ENCODE results near the gene NADSYN1. TPM values are rescaled to one million over a fixed set of nuclear protein-coding genes. Genes with fewer than 3 reads are reported as not detected.

The NADSYN1 gene
- total and polyA plus RNA-seq, 8 donors, result 18.4 to 77.3 (median 29.4) TPM

DNA sequence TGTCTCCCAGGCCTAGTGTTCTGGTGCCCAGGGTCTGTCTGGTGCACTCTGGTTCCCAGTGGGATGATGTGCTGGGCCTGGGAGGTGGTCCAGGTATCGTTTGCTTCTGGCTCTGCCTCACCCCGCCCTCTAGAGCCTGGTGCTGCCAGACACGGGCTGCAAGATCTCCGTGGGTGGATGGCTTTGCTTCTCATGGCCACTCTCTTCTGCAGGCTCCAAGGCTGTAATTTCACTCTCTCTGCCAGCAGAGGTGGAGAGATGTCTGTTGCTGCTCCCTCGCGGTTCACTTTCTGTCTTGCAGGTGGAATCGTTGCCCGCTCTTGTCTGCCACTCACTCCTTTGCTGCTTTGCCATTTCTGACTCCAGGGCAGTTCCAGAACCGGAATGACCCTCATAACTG is 13.4 kb downstream of the NADSYN1 start:
- H3K4me3 ChIP-seq, result no peak overlapping the region
- DNase-seq, result peak in 2 of 6 donors; percentile 12 to 33
- ATAC-seq, result no peak
- intact Hi-C loops (cut with DNase I), result loop anchor here in 1 of 3 donors (10.0 kb wide), 1 partner anchor 58 kb away; the partner anchor contains the start of gene KRTAP5-7
- H3K27ac ChIP-seq, result no peak overlapping the region
- TF ChIP-seq, protein P1, sequence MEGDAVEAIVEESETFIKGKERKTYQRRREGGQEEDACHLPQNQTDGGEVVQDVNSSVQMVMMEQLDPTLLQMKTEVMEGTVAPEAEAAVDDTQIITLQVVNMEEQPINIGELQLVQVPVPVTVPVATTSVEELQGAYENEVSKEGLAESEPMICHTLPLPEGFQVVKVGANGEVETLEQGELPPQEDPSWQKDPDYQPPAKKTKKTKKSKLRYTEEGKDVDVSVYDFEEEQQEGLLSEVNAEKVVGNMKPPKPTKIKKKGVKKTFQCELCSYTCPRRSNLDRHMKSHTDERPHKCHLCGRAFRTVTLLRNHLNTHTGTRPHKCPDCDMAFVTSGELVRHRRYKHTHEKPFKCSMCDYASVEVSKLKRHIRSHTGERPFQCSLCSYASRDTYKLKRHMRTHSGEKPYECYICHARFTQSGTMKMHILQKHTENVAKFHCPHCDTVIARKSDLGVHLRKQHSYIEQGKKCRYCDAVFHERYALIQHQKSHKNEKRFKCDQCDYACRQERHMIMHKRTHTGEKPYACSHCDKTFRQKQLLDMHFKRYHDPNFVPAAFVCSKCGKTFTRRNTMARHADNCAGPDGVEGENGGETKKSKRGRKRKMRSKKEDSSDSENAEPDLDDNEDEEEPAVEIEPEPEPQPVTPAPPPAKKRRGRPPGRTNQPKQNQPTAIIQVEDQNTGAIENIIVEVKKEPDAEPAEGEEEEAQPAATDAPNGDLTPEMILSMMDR (IDR thresholded peaks at IDR 0.05), result no peak
- WGBS, 2 donors, result 86 to 90% methylated on average over 9 of the region's 9 CpGs
- peaks cover 0 to 23% (median 0%) of the 10 kb centered on the region in 3 donors for H3K36me3 ChIP-seq
- H3K27me3 ChIP-seq, result no peaks in the 10 kb centered on the region
- no peaks in the 10 kb centered on the region for H3K9me3 ChIP-seq
- no peak for FAIRE-seq
- H3K4me1 ChIP-seq, result no peaks in the 10 kb centered on the region

DNA sequence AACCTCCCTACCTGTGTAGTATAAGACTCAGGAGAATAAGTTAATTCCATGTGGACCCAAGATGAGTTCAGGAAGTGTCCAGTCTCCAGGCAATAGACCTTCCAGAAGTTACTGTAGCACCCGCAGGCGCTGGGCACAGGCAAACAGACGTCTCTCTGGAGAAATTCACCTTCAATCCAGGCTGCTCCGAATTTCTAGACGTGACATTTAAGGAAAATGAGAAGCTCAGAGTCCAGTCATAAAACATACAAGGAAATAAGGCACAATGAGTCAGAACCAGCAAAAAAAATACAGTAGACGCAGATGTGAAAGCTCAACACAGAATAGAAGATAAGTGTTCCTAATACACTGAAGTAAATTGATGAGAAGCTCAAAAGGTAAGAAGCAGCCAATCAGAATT is 14.2 kb downstream of the NADSYN1 start:
- ATAC-seq, result no peak
- 95 to 97% methylated on average over 6 of the region's 6 CpGs for WGBS, 2 donors

DNA sequence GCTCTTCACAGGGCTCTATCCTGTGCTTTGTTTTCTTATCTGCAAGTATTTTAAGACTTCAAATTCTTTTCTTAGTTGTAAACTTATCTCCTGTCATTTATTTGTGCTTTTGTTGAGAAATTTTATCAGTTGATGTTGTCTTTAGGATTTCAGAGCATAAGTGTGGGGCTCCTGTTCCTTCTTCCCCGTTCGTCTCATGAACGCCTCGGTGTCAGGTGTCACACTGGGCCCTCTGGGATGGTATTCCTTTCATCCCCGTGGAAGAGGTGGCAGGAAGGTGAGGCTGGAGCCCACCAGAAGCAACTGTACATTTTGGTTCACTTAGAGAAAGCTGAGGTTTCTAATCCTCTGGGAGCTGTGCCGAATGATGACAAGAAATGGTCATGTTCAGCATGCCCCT is 17.9 kb downstream of the NADSYN1 start:
- WGBS, 2 donors, result 66 to 78% methylated on average over 6 of the region's 6 CpGs
- intact Hi-C loops (cut with DNase I), result no loop called here
- DNase-seq, result no peak
- Histone ChIP-seq H3K9me3 (no peaks in the 10 kb centered on the region), H3K4me3 (no peak overlapping the region), H3K27ac (no peak overlapping the region), H3K36me3 (peaks cover 0 to 35% (median 3%) of the 10 kb centered on the region in 3 donors), H3K4me1 (no peaks in the 10 kb centered on the region), H3K27me3 (no peaks in the 10 kb centered on the region)
- no peak for FAIRE-seq
- TF ChIP-seq, protein P1 (IDR thresholded peaks at IDR 0.05), result no peak
- ATAC-seq, result no peak

More for the DNA sequence above, 14.2 kb downstream of the NADSYN1 start:
- intact Hi-C loops (cut with DNase I), result loop anchor here in 1 of 3 donors (10.0 kb wide), 1 partner anchor 58 kb away; the partner anchor contains the start of gene KRTAP5-7
- Histone ChIP-seq H3K9me3 (no peaks in the 10 kb centered on the region), H3K4me3 (no peak overlapping the region), H3K36me3 (peaks cover 0 to 15% (median 0%) of the 10 kb centered on the region in 3 donors), H3K27me3 (no peaks in the 10 kb centered on the region), H3K27ac (no peak overlapping the region), H3K4me1 (no peaks in the 10 kb centered on the region)
- FAIRE-seq (no peak), DNase-seq (peak in 1 of 6 donors; percentile 6)
- TF ChIP-seq, protein P1 (IDR thresholded peaks at IDR 0.05), result no peak

DNA sequence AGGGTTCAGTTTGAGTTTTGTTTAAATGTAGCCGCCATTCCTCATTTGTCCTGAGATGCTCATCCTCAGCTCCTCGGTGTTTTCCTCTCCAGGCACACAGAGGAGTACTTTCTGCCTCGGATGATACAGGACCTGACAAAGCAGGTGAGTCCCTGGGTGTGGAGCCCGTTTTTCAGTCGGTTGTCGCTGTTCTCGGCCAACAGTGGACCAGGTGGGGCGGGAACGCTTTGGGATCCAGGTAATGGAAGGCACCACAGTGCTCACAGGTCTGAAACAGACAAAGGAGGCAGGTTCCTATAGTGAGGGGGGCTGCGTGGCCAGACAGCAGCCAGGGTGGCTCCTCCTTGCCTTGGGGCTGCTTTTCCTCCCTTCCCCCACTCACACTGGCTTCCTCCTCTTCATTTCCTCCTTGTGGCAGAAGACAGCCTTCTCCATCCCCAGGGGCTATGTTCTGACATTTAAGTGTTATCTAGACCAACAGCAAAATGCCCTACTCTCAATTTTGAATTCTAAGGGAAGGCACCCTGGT is 19.4 kb downstream of the NADSYN1 start:
- intact Hi-C loops (cut with DNase I), result no loop called here
- ATAC-seq (no peak), DNase-seq (peak in 2 of 6 donors; percentile 20 to 25), FAIRE-seq (no peak)
- Histone ChIP-seq H3K36me3 (peaks cover 0 to 35% (median 3%) of the 10 kb centered on the region in 3 donors), H3K4me1 (no peaks in the 10 kb centered on the region), H3K4me3 (no peak overlapping the region), H3K27me3 (no peaks in the 10 kb centered on the region), H3K9me3 (no peaks in the 10 kb centered on the region), H3K27ac (no peak overlapping the region)
- WGBS, 2 donors, result 87 to 94% methylated on average over 10 of the region's 10 CpGs
- TF ChIP-seq, protein P1 (IDR thresholded peaks at IDR 0.05), result no peak
